IMR-90 (cell line): ENCODE measurements around the gene CCDC27. TPM values are rescaled to one million over a fixed set of nuclear protein-coding genes. Genes with fewer than 3 reads are reported as not detected.

ENCODE experiments used
- ATAC-seq: fragments of 200-7000 bp; cut with Tn5 transposase; 2 replicates; pipeline ENCODE4 v1.9.1; 2020; ENCODE audit warnings: low read depth, mild to moderate bottlenecking, moderate library complexity
- BruUV-seq: library from RNA; stranded (reverse); fragments of 400-500 nt; replicated peaks from 2 replicates; lab custom pipeline; 2021; lab: Mats Ljungman, UMichigan
- CTCF ChIA-PET: fragments of 300-600 bp; formaldehyde crosslinking; extraction: SDS; loops from one replicate; lab custom pipeline; 2021; ENCODE audit warnings: antibody characterized with exemption; lab: Yijun Ruan, JAX
- POLR2A ChIA-PET: fragments of 300-600 bp; sonication (Branson Sonifier 250); formaldehyde crosslinking; loops from one replicate; lab custom pipeline; 2022; ENCODE audit warnings: antibody characterized with exemption; ENCODE audit not compliant: unreplicated experiment; lab: Charles Lee
- DNase-seq: peaks from one replicate; pipeline ENCODE4 v3.0.0; 2013
- H2AFZ ChIP-seq: replicated peaks from 2 replicates; pipeline ENCODE3; 2013; ENCODE audit warnings: low read length, mild to moderate bottlenecking; ENCODE audit not compliant: poor library complexity
- H2AK5ac ChIP-seq: 2 replicates; pipeline ENCODE4 v1.6.1; 2013; ENCODE audit warnings: low read depth, low read length, inconsistent platforms
- H2AK9ac ChIP-seq: replicated peaks from 2 replicates; pipeline ENCODE3; 2013; ENCODE audit warnings: mild to moderate bottlenecking, low read depth, low read length, moderate library complexity; ENCODE audit not compliant: poor library complexity
- H2BK120ac ChIP-seq: 2 replicates; pipeline ENCODE4 v1.6.1; 2013; ENCODE audit warnings: low read depth, low read length, inconsistent platforms
- H2BK15ac ChIP-seq: 3 replicates; pipeline ENCODE4 v1.6.1; 2013; ENCODE audit warnings: low read depth, low read length, inconsistent platforms
- H2BK20ac ChIP-seq: 2 replicates; pipeline ENCODE4 v1.6.1; 2013; ENCODE audit warnings: low read depth, mild to moderate bottlenecking, inconsistent platforms, low read length, moderate library complexity
- H2BK5ac ChIP-seq: 2 replicates; pipeline ENCODE4 v1.6.1; 2013; ENCODE audit warnings: mild to moderate bottlenecking, low read depth, low read length, inconsistent platforms; ENCODE audit not compliant: poor library complexity, severe bottlenecking
- H3K14ac ChIP-seq: replicated peaks from 2 replicates; pipeline ENCODE4 v1.6.1; 2013; ENCODE audit warnings: low read depth, low read length, inconsistent platforms
- H3K18ac ChIP-seq: 2 replicates; pipeline ENCODE4 v1.6.1; 2013; ENCODE audit warnings: low read depth, low read length, control low read depth
- H3K23ac ChIP-seq: 2 replicates; pipeline ENCODE4 v1.6.1; 2013; ENCODE audit warnings: low read depth, low read length, inconsistent platforms
- H3K27ac ChIP-seq: 2 replicates; pipeline ENCODE4 v1.5.1; 2013; ENCODE audit warnings: mild to moderate bottlenecking, control low read depth, low read length; ENCODE audit not compliant: insufficient read depth
- H3K27me3 ChIP-seq: 2 replicates; pipeline ENCODE4 v1.6.1; 2013; ENCODE audit warnings: low read length; ENCODE audit not compliant: control insufficient read depth, insufficient read depth
- H3K36me3 ChIP-seq: 2 replicates; pipeline ENCODE4 v1.6.1; 2013; ENCODE audit warnings: low read length, mixed read lengths; ENCODE audit not compliant: control insufficient read depth, insufficient read depth
- H3K4ac ChIP-seq: 2 replicates; pipeline ENCODE4 v1.6.1; 2013; ENCODE audit warnings: low read depth, low read length, inconsistent platforms
- H3K4me1 ChIP-seq: 2 replicates; pipeline ENCODE4 v1.6.1; 2013; ENCODE audit warnings: low read length, mixed read lengths; ENCODE audit not compliant: control insufficient read depth, insufficient read depth
- H3K4me2 ChIP-seq: 2 replicates; pipeline ENCODE4 v1.6.1; 2013; ENCODE audit warnings: low read depth, mild to moderate bottlenecking, control low read depth, low read length, moderate library complexity
- H3K4me3 ChIP-seq: 2 replicates; pipeline ENCODE4 v1.5.1; 2013; ENCODE audit warnings: low read depth, mild to moderate bottlenecking, control low read depth, low read length, moderate library complexity; ENCODE audit not compliant: insufficient read depth
- H3K56ac ChIP-seq: 2 replicates; pipeline ENCODE4 v1.6.1; 2013; ENCODE audit warnings: low read length, inconsistent platforms; ENCODE audit not compliant: insufficient read depth; ENCODE audit errors: extremely low read depth
- H3K79me1 ChIP-seq, 2 experiments: 2 replicates each; pipeline ENCODE4 v1.6.1; 2013; ENCODE audit warnings: low read length in 2 of 2, inconsistent platforms in 1 of 2, low read depth in 1 of 2
- H3K9ac ChIP-seq: 2 replicates; pipeline ENCODE4 v1.6.1; 2013; ENCODE audit warnings: low read depth, low read length, control low read depth
- H3K9me1 ChIP-seq: 2 replicates; pipeline ENCODE4 v1.6.1; 2013; ENCODE audit warnings: low read length, inconsistent platforms; ENCODE audit not compliant: insufficient read depth
- H3K9me3 ChIP-seq: 2 replicates; pipeline ENCODE4 v1.6.1; 2013; ENCODE audit warnings: low read length; ENCODE audit not compliant: control insufficient read depth, insufficient read depth
- H4K20me1 ChIP-seq: 2 replicates; pipeline ENCODE4 v1.6.1; 2013; ENCODE audit warnings: low read length, inconsistent platforms; ENCODE audit not compliant: insufficient read depth
- H4K5ac ChIP-seq: 2 replicates; pipeline ENCODE4 v1.6.1; 2013; ENCODE audit warnings: mild to moderate bottlenecking, low read depth, low read length, control low read depth
- H4K8ac ChIP-seq, 2 experiments: 2 replicates each; pipeline ENCODE4 v1.6.1; 2013; ENCODE audit warnings: low read depth in 2 of 2, low read length in 2 of 2, control low read depth in 1 of 2, inconsistent platforms in 1 of 2
- H4K91ac ChIP-seq: 2 replicates; pipeline ENCODE4 v1.6.1; 2013; ENCODE audit warnings: low read depth, low read length, inconsistent platforms; ENCODE audit not compliant: insufficient read depth
- CEBPB ChIP-seq: IDR thresholded peaks from 2 replicates; pipeline ENCODE4 v1.6.1; 2012; ENCODE audit warnings: low read depth, low read length, improper control_type of control experiment
- MXI1 ChIP-seq: IDR thresholded peaks from 2 replicates; pipeline ENCODE4 v1.6.1; 2012; ENCODE audit warnings: low read depth, mild to moderate bottlenecking, low read length, moderate library complexity, borderline replicate concordance
- WGBS, 2 experiments: methylation state at CpG; one replicate each; pipeline versions ENCODE4 v1.1.5 to v1.1.7; 2013; ENCODE audit warnings: missing lambda C conversion rate in 2 of 2; ENCODE audit not compliant: insufficient read length in 1 of 2; ENCODE audit errors: extremely low coverage in 2 of 2; 5-methylcytosine and 5-hydroxymethylcytosine counted together
- dilution Hi-C: fragments of 300-500 bp; cut with HindIII; formaldehyde crosslinking; loops from one replicate; pipeline ENCODE4 v1.14.3; 2018; ENCODE audit warnings: low sequenced_read_pairs; ENCODE audit not compliant: unreplicated experiment
- in situ Hi-C: fragments of 300-500 bp; cut with MboI; formaldehyde crosslinking; loops from 3 replicates; pipeline ENCODE4 v1.14.3; 2019; ENCODE audit warnings: low sequenced_read_pairs, inconsistent platforms, mixed read lengths
- intact Hi-C: fragments of 100-400 bp; cut with micrococcal nuclease; formaldehyde crosslinking; loops from 2 replicates; pipeline ENCODE4 v1.10.0; 2022
- polyA plus RNA-seq, 3 experiments: library from polyadenylated mRNA; depleted of rRNA; stranded (reverse); fragments of >200 nt; gene quantifications; 2 replicates each; pipeline ENCODE4 v1.2.3, GENCODE V29; 2012; ENCODE audit warnings: low replicate concordance in 1 of 3
- total RNA-seq: library from RNA; depleted of rRNA; stranded (reverse); fragments of >200 nt; gene quantifications from 2 replicates; pipeline ENCODE4 v1.2.3, GENCODE V29; 2012

Gene CCDC27
- total and polyA plus RNA-seq, 2 of the 4 experiments (the other 2 are of a cell fraction): not detected

- no peaks in the 10 kb centered on the region for H3K79me1 ChIP-seq
- no peak overlapping the region for H2BK20ac ChIP-seq
- peak overlapping the region; percentile 97 for H2AFZ ChIP-seq
- H2BK15ac ChIP-seq: no peak overlapping the region
- no peaks in the 10 kb centered on the region for H3K27me3 ChIP-seq
- in situ Hi-C loops: no loop called here
- no peak overlapping the region for H2AK5ac ChIP-seq
- peak; percentile 89 for TF ChIP-seq MXI1
- no peak for TF ChIP-seq CEBPB
- 0 out of 2 replicates have a peak overlapping the region, but pooled peaks have one; percentile 8 for H2BK120ac ChIP-seq
- ATAC-seq (peak; percentile 83), DNase-seq (peak; percentile 62)
- peak overlapping the region; percentile 59; the same call in 1 of the 2 replicates for H3K23ac ChIP-seq
- dilution Hi-C loops: no loop called here
- peaks cover 4% of the 10 kb centered on the region; the same call in 1 of the 2 replicates for H3K9me1 ChIP-seq
- no peak overlapping the region; the same call in none of the 2 replicates for H4K91ac ChIP-seq
- no peaks in the 10 kb centered on the region for H3K9me3 ChIP-seq
- H3K27ac ChIP-seq: no peak overlapping the region; the same call in 1 of the 2 replicates
- peak overlapping the region; percentile 82 for H3K4me3 ChIP-seq
- POLR2A ChIA-PET: no interaction called here
- no peaks in the 10 kb centered on the region for H3K36me3 ChIP-seq
- H3K4ac ChIP-seq: peak overlapping the region; percentile 35
- no TSS peak for BruUV-seq
- 0% methylated on average over 7 of the region's 61 CpGs; no CpG with 5 or more reads in 1 of the 2 experiments for WGBS, 2 experiments
- CTCF ChIA-PET: no interaction called here
- H4K8ac ChIP-seq: peak overlapping the region; percentile 23 to 74; a peak in 2 of 4 replicates
- peak overlapping the region; percentile 73 for H3K9ac ChIP-seq
- no peak overlapping the region for H3K14ac ChIP-seq
- no peaks in the 10 kb centered on the region for H4K20me1 ChIP-seq
- peak overlapping the region; percentile 60 for H2AK9ac ChIP-seq
- peak overlapping the region; percentile 91 for H3K4me2 ChIP-seq
- peaks cover 18% of the 10 kb centered on the region for H3K4me1 ChIP-seq
- no peak overlapping the region for H2BK5ac ChIP-seq
- no peak overlapping the region for H3K56ac ChIP-seq
- H3K18ac ChIP-seq: peak overlapping the region; percentile 59; the same call in 1 of the 2 replicates
- H4K5ac ChIP-seq: peak overlapping the region; percentile 51; the same call in 1 of the 2 replicates
- intact Hi-C loops: loop anchor here (2.0 kb wide), 1 partner anchor 25 kb away; no protein-coding TSS in a partner anchor
Measured at GRCh38 chr1:3772027-3772714, 19.9 kb downstream of the CCDC27 start.
